Measurements from ENCODE around the gene NTN3. TPM values are rescaled to one million over a fixed set of nuclear protein-coding genes. Genes with fewer than 3 reads are reported as not detected.

NTN3 gene
- total RNA-seq, 1 experiment from 2014 or later = not detected

DNA sequence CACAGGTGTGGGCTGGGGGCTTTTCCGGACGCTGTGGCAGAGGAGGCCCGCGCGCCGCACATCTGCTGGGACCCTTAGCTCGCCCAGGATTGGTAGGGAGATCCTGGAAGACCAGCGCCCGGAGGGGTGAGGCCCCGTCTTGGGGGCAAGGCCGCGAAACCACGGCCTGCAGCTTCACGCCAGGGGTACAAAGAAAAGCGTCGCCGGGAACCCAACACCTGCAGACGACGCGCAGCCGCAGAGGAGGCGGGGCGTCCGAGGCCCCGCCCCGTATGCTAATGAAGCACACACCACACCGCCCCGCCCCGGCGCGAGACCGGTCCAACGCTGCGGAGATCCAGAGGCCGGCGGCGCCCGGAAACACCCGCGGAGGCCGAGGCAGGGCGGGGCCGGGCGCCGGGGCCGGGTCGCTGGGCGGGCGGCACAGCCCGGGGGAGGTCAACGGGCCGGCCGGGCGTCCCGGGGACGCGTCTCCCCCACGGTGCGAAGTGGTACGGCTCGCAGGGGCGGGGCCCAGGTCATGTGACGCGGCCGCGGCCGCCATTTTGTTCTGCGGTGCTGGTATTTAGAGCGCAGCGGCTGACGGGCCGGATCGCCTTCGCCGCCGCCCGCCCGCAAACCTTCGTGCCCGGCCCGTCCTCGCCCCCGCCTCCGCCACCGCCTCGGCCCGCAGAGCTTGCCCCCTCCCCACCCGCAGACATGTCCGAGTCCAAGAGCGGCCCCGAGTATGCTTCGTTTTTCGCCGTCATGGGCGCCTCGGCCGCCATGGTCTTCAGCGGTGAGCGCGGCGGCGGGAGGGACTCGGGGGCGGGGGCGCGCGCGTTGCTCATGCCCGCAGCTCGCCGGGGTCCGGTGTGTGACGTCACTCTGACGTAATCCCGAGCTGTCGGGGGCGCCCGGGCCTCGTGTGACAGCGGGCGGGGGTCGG lies 42.6 kb downstream of the NTN3 start, which contains the start of gene ATP6V0C:
TSS of gene ATP6V0C (plus strand) at position 548 of the 928 bp plus-strand sequence. CDS start at position 700, 152 bp downstream.
- POLR2A ChIA-PET = interaction anchor here (0.5 to 4.0 kb wide), 14 partner anchors 12 to 549 kb away, joined by 3 to 57 read pairs (median 3); partner anchors contain the start of genes CEMP1, ECI1, PDPK1 and RPS2
- BruUV-seq (replicated peaks) = TSS peak; percentile 24
- peak; percentile 88 for DNase-seq (ENCODE audit: unreplicated experiment)
- intact Hi-C loops (cut with micrococcal nuclease) = loop anchor here (2.0 kb wide), 1 partner anchor 39 kb away; the partner anchor contains the start of gene TBC1D24
- Mint-ChIP-seq H3K27me3 (ENCODE audit: insufficient read depth, unreplicated experiment) (no peaks in the 10 kb centered on the region), H3K36me3 (ENCODE audit: insufficient read depth, unreplicated experiment) (peaks cover 18% of the 10 kb centered on the region), H3K27ac (ENCODE audit: low read depth, unreplicated experiment) (peak within 1 kb of the TSS; percentile 94), H3K4me1 (ENCODE audit: insufficient read depth, unreplicated experiment) (peaks cover 29% of the 10 kb centered on the region), H3K4me3 (ENCODE audit: unreplicated experiment) (peak within 1 kb of the TSS; percentile 87), H3K9me3 (ENCODE audit: unreplicated experiment) (no peaks in the 10 kb centered on the region)
- CTCF ChIA-PET = interaction anchor here (0.6 kb wide), 1 partner anchor 12 kb away, joined by 6 read pairs; no protein-coding TSS in a partner anchor
- TF ChIP-seq, protein P1, sequence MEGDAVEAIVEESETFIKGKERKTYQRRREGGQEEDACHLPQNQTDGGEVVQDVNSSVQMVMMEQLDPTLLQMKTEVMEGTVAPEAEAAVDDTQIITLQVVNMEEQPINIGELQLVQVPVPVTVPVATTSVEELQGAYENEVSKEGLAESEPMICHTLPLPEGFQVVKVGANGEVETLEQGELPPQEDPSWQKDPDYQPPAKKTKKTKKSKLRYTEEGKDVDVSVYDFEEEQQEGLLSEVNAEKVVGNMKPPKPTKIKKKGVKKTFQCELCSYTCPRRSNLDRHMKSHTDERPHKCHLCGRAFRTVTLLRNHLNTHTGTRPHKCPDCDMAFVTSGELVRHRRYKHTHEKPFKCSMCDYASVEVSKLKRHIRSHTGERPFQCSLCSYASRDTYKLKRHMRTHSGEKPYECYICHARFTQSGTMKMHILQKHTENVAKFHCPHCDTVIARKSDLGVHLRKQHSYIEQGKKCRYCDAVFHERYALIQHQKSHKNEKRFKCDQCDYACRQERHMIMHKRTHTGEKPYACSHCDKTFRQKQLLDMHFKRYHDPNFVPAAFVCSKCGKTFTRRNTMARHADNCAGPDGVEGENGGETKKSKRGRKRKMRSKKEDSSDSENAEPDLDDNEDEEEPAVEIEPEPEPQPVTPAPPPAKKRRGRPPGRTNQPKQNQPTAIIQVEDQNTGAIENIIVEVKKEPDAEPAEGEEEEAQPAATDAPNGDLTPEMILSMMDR (IDR thresholded peaks at IDR 0.05; ENCODE audit: unreplicated experiment) = no peak

GRCh38 chr16:2514333-2515179 lies 43.5 kb downstream of the NTN3 start:
- ChIA-PET CTCF (interaction anchor here (0.6 to 1.1 kb wide), 2 partner anchors 13 to 14 kb away, joined by 4 to 6 read pairs; no protein-coding TSS in a partner anchor), POLR2A (interaction anchor here (0.5 to 4.0 kb wide), 15 partner anchors 12 to 550 kb away, joined by 3 to 57 read pairs (median 4); partner anchors contain the start of genes CEMP1, ECI1, PDPK1 and RPS2)
- H3K9me3 Mint-ChIP-seq (ENCODE audit: unreplicated experiment) = no peaks in the 10 kb centered on the region
- BruUV-seq (replicated peaks) = no TSS peak
- H3K4me1 Mint-ChIP-seq (ENCODE audit: insufficient read depth, unreplicated experiment) = peaks cover 30% of the 10 kb centered on the region
- no peak for DNase-seq (ENCODE audit: unreplicated experiment)
- H3K27me3 Mint-ChIP-seq (ENCODE audit: insufficient read depth, unreplicated experiment) = no peaks in the 10 kb centered on the region
- TF ChIP-seq, protein P1 (IDR thresholded peaks at IDR 0.05; ENCODE audit: unreplicated experiment) = no peak
- H3K27ac Mint-ChIP-seq (ENCODE audit: low read depth, unreplicated experiment) = peak overlapping the region; percentile 94
- H3K36me3 Mint-ChIP-seq (ENCODE audit: insufficient read depth, unreplicated experiment) = peaks cover 18% of the 10 kb centered on the region
- intact Hi-C loops (cut with micrococcal nuclease) = loop anchor here (2.0 kb wide), 1 partner anchor 40 kb away; the partner anchor contains the start of gene TBC1D24
- peak overlapping the region; percentile 87 for H3K4me3 Mint-ChIP-seq (ENCODE audit: unreplicated experiment)

DNA sequence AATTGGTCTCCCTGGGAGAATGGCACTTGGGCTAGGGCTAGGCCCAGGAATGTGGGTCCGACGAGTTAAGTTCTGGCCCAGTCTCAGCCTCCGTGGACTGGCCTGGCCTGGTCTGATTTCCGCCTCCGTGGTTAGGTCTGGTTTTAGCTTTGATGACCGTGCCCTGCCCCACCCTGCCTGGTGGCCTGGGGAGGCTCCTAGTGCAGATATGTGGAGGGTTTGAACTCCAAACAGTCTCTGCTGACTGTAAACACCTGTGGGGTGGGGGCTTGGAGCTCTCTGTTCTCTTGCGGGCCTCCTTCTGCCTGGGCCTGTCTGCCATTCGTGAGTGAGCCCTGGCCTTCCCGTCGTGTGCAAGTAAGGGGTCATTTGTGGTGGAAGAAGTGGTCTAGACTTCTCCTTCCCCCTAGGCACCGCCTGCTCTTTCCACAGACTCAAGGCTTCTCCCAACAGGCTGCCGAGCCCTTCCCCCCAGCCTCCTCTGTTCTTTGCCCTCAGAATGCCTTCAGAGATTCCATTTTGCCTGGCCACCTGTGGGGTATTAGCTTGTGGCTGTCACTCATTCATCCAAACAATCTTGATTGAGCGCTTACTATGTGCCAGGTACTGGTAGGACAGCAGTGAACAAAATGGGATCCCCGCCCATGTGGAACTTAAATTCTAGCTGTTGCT lies 44.2 kb downstream of the NTN3 start:
- TF ChIP-seq, protein P1 (IDR thresholded peaks at IDR 0.05; ENCODE audit: unreplicated experiment) = no peak
- Mint-ChIP-seq H3K4me3 (ENCODE audit: unreplicated experiment) (peak overlapping the region; percentile 87), H3K27me3 (ENCODE audit: insufficient read depth, unreplicated experiment) (no peaks in the 10 kb centered on the region), H3K36me3 (ENCODE audit: insufficient read depth, unreplicated experiment) (peaks cover 25% of the 10 kb centered on the region), H3K9me3 (ENCODE audit: unreplicated experiment) (no peaks in the 10 kb centered on the region), H3K4me1 (ENCODE audit: insufficient read depth, unreplicated experiment) (peaks cover 35% of the 10 kb centered on the region), H3K27ac (ENCODE audit: low read depth, unreplicated experiment) (peak overlapping the region; percentile 94)
- DNase-seq (ENCODE audit: unreplicated experiment) = no peak
- BruUV-seq (replicated peaks) = no TSS peak
- ChIA-PET POLR2A (interaction anchor here (0.5 to 4.0 kb wide), 15 partner anchors 11 to 507 kb away, joined by 3 to 57 read pairs (median 6); partner anchors contain the start of genes CEMP1, ECI1, PDPK1 and PGP), CTCF (interaction anchor here (0.6 to 1.1 kb wide), 3 partner anchors 14 to 309 kb away, joined by 3 to 4 read pairs (median 4); no protein-coding TSS in a partner anchor)
- intact Hi-C loops (cut with micrococcal nuclease) = loop anchor here (2.0 kb wide), 1 partner anchor 41 kb away; the partner anchor contains the start of gene TBC1D24
